ENCODE measurements around the gene WNT9B. TPM values are rescaled to one million over a fixed set of nuclear protein-coding genes. Genes with fewer than 3 reads are reported as not detected.

The WNT9B gene
- total and polyA plus RNA-seq, 9 of the 15 experiments (the other 6 are each of a cell fraction or from before 2014, with no cell fraction given) = not detected

DNA sequence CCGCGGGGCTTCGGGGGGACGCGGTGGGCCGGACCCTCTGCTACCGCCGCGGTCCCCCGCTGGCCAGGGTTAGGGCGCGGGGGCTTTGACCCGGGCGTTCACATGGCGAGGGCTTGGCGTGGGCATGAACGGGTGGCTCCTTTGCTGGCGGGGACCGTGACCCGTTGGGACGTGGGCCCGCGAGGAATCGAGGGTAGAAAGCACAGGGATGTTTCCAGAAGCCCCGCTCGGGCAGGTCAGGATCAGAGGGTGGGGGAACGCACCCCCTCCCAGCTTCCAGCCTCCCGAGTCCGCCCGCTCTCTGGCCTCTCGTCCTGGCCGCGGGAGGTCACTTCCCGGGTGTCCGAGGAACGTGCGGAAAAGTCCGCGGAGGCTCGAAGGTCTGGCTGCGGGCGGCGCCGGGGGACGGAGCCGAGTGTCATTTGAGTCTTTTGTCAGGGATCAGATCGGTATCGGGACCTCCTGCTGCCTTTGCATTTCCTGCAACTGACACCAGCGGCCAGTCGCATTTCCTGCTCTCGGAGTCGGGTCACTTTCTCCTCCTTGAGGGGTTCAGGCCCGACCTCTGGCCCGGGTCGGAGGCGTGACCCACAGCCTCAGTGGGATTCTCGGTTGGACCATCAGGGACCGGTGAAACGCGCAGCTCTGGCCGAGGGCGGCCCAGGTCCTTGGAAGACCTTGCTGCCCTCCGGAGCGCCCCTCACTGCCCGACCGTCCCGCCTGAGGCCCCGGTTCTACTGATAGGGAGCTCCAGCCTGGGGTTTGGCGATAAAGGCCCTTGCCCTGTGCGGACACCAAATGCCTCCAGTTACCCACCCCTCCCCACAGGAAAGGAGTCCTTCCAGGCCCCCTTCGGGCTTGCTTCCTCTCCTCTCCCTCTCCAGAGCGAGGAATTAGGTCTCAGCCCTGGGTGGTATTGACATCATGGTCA is 32.2 kb upstream of the WNT9B start (continued):
- TF ChIP-seq PHB (CRISPR knock-in tag; IDR thresholded peaks at IDR 0.05) = 0 out of 2 replicates have a peak, but pooled peaks have one; percentile 11
- no peak for TF ChIP-seq RBM34 (IDR thresholded peaks at IDR 0.05; ENCODE audit: borderline replicate concordance, insufficient read depth, low read length)
- TF ChIP-seq, protein P1, sequence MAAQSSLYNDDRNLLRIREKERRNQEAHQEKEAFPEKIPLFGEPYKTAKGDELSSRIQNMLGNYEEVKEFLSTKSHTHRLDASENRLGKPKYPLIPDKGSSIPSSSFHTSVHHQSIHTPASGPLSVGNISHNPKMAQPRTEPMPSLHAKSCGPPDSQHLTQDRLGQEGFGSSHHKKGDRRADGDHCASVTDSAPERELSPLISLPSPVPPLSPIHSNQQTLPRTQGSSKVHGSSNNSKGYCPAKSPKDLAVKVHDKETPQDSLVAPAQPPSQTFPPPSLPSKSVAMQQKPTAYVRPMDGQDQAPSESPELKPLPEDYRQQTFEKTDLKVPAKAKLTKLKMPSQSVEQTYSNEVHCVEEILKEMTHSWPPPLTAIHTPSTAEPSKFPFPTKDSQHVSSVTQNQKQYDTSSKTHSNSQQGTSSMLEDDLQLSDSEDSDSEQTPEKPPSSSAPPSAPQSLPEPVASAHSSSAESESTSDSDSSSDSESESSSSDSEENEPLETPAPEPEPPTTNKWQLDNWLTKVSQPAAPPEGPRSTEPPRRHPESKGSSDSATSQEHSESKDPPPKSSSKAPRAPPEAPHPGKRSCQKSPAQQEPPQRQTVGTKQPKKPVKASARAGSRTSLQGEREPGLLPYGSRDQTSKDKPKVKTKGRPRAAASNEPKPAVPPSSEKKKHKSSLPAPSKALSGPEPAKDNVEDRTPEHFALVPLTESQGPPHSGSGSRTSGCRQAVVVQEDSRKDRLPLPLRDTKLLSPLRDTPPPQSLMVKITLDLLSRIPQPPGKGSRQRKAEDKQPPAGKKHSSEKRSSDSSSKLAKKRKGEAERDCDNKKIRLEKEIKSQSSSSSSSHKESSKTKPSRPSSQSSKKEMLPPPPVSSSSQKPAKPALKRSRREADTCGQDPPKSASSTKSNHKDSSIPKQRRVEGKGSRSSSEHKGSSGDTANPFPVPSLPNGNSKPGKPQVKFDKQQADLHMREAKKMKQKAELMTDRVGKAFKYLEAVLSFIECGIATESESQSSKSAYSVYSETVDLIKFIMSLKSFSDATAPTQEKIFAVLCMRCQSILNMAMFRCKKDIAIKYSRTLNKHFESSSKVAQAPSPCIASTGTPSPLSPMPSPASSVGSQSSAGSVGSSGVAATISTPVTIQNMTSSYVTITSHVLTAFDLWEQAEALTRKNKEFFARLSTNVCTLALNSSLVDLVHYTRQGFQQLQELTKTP (IDR thresholded peaks at IDR 0.05; ENCODE audit: low read depth in 1 of 2, partially characterized antibody in 2 of 2) = no peak
- TF ChIP-seq PRPF4 (IDR thresholded peaks at IDR 0.05; ENCODE audit: insufficient read depth, low read depth, low read length, poor library complexity, severe bottlenecking) = no peak
- TF ChIP-seq SREBF1 (IDR thresholded peaks at IDR 0.05; ENCODE audit: borderline replicate concordance, low read depth, low read length) = no peak
- TF ChIP-seq JUND (IDR thresholded peaks at IDR 0.05; ENCODE audit: borderline replicate concordance, low read depth, low read length) = peak; percentile 37; the same call in 1 of the 2 replicates
- TF ChIP-seq JUND (tag; IDR thresholded peaks at IDR 0.05; ENCODE audit: borderline replicate concordance, low read depth, low read length) = 0 out of 3 replicates have a peak, but pooled peaks have one; percentile 25
- no peak for TF ChIP-seq ZNF778 (CRISPR knock-in tag; IDR thresholded peaks at IDR 0.05)
- no peak for TF ChIP-seq ZNF77 (CRISPR knock-in tag; IDR thresholded peaks at IDR 0.05)
- TF ChIP-seq ZFP1 (CRISPR knock-in tag; IDR thresholded peaks at IDR 0.05) = no peak
- TF ChIP-seq RFX7 (CRISPR knock-in tag; IDR thresholded peaks at IDR 0.05) = no peak
- TF ChIP-seq, protein P2, sequence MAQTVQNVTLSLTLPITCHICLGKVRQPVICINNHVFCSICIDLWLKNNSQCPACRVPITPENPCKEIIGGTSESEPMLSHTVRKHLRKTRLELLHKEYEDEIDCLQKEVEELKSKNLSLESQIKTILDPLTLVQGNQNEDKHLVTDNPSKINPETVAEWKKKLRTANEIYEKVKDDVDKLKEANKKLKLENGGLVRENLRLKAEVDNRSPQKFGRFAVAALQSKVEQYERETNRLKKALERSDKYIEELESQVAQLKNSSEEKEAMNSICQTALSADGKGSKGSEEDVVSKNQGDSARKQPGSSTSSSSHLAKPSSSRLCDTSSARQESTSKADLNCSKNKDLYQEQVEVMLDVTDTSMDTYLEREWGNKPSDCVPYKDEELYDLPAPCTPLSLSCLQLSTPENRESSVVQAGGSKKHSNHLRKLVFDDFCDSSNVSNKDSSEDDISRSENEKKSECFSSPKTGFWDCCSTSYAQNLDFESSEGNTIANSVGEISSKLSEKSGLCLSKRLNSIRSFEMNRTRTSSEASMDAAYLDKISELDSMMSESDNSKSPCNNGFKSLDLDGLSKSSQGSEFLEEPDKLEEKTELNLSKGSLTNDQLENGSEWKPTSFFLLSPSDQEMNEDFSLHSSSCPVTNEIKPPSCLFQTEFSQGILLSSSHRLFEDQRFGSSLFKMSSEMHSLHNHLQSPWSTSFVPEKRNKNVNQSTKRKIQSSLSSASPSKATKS (CRISPR knock-in tag; IDR thresholded peaks at IDR 0.05) = no peak
- TF ChIP-seq ZNF699 (CRISPR knock-in tag; IDR thresholded peaks at IDR 0.05; ENCODE audit: insufficient replicate concordance) = no peak
- TF ChIP-seq, protein P3, sequence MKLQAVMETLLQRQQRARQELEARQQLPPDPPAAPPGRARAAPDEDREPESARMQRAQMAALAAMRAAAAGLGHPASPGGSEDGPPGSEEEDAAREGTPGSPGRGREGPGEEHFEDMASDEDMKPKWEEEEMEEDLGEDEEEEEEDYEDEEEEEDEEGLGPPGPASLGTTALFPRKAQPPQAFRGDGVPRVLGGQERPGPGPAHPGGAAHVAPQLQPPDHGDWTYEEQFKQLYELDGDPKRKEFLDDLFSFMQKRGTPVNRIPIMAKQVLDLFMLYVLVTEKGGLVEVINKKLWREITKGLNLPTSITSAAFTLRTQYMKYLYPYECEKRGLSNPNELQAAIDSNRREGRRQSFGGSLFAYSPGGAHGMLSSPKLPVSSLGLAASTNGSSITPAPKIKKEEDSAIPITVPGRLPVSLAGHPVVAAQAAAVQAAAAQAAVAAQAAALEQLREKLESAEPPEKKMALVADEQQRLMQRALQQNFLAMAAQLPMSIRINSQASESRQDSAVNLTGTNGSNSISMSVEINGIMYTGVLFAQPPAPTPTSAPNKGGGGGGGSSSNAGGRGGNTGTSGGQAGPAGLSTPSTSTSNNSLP (IDR thresholded peaks at IDR 0.05; ENCODE audit: borderline replicate concordance, low read depth, low read length) = peak; percentile 41; the same call in 1 of the 2 replicates
- peak; percentile 44 for TF ChIP-seq FOSL1 (tag; conservative IDR thresholded peaks at IDR 0.05)
- no peak for TF ChIP-seq FOXJ2 (tag; IDR thresholded peaks at IDR 0.05)
- no peak for TF ChIP-seq SAP30 (IDR thresholded peaks at IDR 0.05; ENCODE audit: borderline replicate concordance, insufficient read depth, low read depth, low read length, poor library complexity, severe bottlenecking)
- TF ChIP-seq TBL1XR1 (IDR thresholded peaks at IDR 0.05; ENCODE audit: low read length in 2 of 2) = 0 out of 4 replicates have a peak, but pooled peaks of 1 of the 2 experiments have one; percentile 16

Measured in K562 (cell line).